HCEC 1CT (cell line): Measurements from ENCODE around the gene RGN.
"Not testable (repeated sequence)": the region's sequence is repeated elsewhere in the genome, so short reads cannot be mapped to it uniquely, and the experiment has no call there.

Experiments
- DNase-seq: peaks from one replicate; pipeline ENCODE4 v3.0.0-alpha.2; 2017

Gene RGN

GRCh38 chrX:47124466-47124865 is 46.2 kb downstream of the RGN start:
- DNase-seq = not testable (repeated sequence)

- DNase-seq = peak; percentile 88
These were observed 51.1 kb downstream of the RGN start for GRCh38 chrX:47129157-47129898.

GRCh38 chrX:47129899-47130358 is 51.7 kb downstream of the RGN start:
- DNase-seq = no peak

GRCh38 chrX:47133493-47133892 is 55.2 kb downstream of the RGN start:
- DNase-seq = no peak

- DNase-seq = peak; percentile 72
These were observed 57.4 kb downstream of the RGN start for GRCh38 chrX:47135650-47136049.

- no peak for DNase-seq
These were observed 59.9 kb downstream of the RGN start for GRCh38 chrX:47138171-47138570.
